Measurements from ENCODE around the gene MSI2. TPM values are rescaled to one million over a fixed set of nuclear protein-coding genes. Genes with fewer than 3 reads are reported as not detected.

The MSI2 gene
- total and polyA plus RNA-seq, 2 experiments from 2014 or later = 4.3 to 17.9 TPM

- in situ Hi-C loops (cut with MboI) = no loop called here
These were observed 53.2 kb downstream of the MSI2 start for GRCh38 chr17:57309479-57309878.

GRCh38 chr17:57311281-57312216 lies 55.2 kb downstream of the MSI2 start:
- no peaks in the 10 kb centered on the region for H3K9me3 ChIP-seq (ENCODE audit: low read depth)
- in situ Hi-C loops (cut with MboI) = no loop called here
- no peaks in the 10 kb centered on the region for H3K9me2 ChIP-seq (ENCODE audit: insufficient read depth)
- no peaks in the 10 kb centered on the region for H3K36me3 ChIP-seq (ENCODE audit: low read depth)
- H2AFZ ChIP-seq = no peak overlapping the region
- no peaks in the 10 kb centered on the region for H3K27me3 ChIP-seq (replicated peaks; ENCODE audit: insufficient read depth)
- no peak for DNase-seq
- no peaks in the 10 kb centered on the region for H4K20me1 ChIP-seq (ENCODE audit: insufficient read depth)
- no peak overlapping the region for H3K9ac ChIP-seq
- H3K27ac ChIP-seq = no peak overlapping the region
- WGBS, 2 experiments (ENCODE audit: low coverage in 1 of 2, low lambda C conversion rate in 2 of 2, missing lambda C conversion rate in 2 of 2) = 89 to 91% methylated on average over 10 of the region's 10 CpGs
- H3K4me3 ChIP-seq = no peak overlapping the region
- H3K4me1 ChIP-seq (ENCODE audit: insufficient read depth) = no peaks in the 10 kb centered on the region
- TF ChIP-seq EZH2 (IDR thresholded peaks at IDR 0.05; ENCODE audit: insufficient read depth, poor library complexity, severe bottlenecking) (no peak), EZH2phosphoT487 (IDR thresholded peaks at IDR 0.05; ENCODE audit: insufficient read depth, low read depth) (no peak)
- H3F3A ChIP-seq (ENCODE audit: insufficient read depth) = no peaks in the 10 kb centered on the region
- H3K79me2 ChIP-seq (ENCODE audit: insufficient read depth) = no peaks in the 10 kb centered on the region
- no peak overlapping the region for H3K4me2 ChIP-seq (ENCODE audit: unreplicated experiment)

More at GRCh38 chr17:57309479-57309878, 53.2 kb downstream of the MSI2 start:
- Histone ChIP-seq H2AFZ (no peak overlapping the region), H3K79me2 (ENCODE audit: insufficient read depth) (no peaks in the 10 kb centered on the region), H3F3A (ENCODE audit: insufficient read depth) (no peaks in the 10 kb centered on the region), H3K36me3 (ENCODE audit: low read depth) (no peaks in the 10 kb centered on the region), H3K27me3 (replicated peaks; ENCODE audit: insufficient read depth) (no peaks in the 10 kb centered on the region), H3K27ac (no peak overlapping the region), H3K4me1 (ENCODE audit: insufficient read depth) (no peaks in the 10 kb centered on the region), H4K20me1 (ENCODE audit: insufficient read depth) (no peaks in the 10 kb centered on the region), H3K4me2 (ENCODE audit: unreplicated experiment) (no peak overlapping the region), H3K9me3 (ENCODE audit: low read depth) (no peaks in the 10 kb centered on the region), H3K9me2 (ENCODE audit: insufficient read depth) (no peaks in the 10 kb centered on the region), H3K9ac (no peak overlapping the region), H3K4me3 (no peak overlapping the region)
- WGBS, 2 experiments (ENCODE audit: low coverage in 1 of 2, low lambda C conversion rate in 2 of 2, missing lambda C conversion rate in 2 of 2) = 80 to 81% methylated on average over 7 of the region's 7 CpGs
- DNase-seq = no peak
- no peak for TF ChIP-seq EZH2phosphoT487 (IDR thresholded peaks at IDR 0.05; ENCODE audit: insufficient read depth, low read depth)
- TF ChIP-seq EZH2 (IDR thresholded peaks at IDR 0.05; ENCODE audit: insufficient read depth, poor library complexity, severe bottlenecking) = no peak

DNA sequence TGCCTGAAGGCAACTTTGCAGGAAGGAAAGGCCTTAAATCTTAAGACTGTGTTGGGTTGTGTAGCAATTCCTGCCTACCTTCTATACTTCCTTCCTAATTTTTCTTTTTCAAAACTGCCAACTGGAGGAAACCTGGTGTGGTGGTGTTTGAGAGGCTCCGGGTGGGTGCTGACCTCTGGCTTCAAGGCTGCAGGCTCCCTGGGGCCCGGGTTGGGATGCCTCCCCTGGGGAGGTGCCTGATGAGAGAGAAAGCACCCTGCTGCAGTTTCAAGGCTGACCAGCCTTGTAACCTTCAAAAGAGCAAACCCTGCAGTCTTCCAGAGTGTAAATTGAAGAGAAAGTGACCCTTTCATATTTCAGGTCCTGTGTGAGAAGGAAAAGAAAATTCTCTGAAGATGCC lies 55.9 kb downstream of the MSI2 start:
- H3K4me2 ChIP-seq (ENCODE audit: unreplicated experiment) = no peak overlapping the region
- H2AFZ ChIP-seq = no peak overlapping the region
- H3K4me3 ChIP-seq = no peak overlapping the region
- H3K27ac ChIP-seq = no peak overlapping the region
- H3F3A ChIP-seq (ENCODE audit: insufficient read depth) = no peaks in the 10 kb centered on the region
- no peaks in the 10 kb centered on the region for H3K79me2 ChIP-seq (ENCODE audit: insufficient read depth)
- H3K36me3 ChIP-seq (ENCODE audit: low read depth) = no peaks in the 10 kb centered on the region
- no peaks in the 10 kb centered on the region for H3K4me1 ChIP-seq (ENCODE audit: insufficient read depth)
- no peak for DNase-seq
- TF ChIP-seq EZH2 (IDR thresholded peaks at IDR 0.05; ENCODE audit: insufficient read depth, poor library complexity, severe bottlenecking) = no peak
- no peak for TF ChIP-seq EZH2phosphoT487 (IDR thresholded peaks at IDR 0.05; ENCODE audit: insufficient read depth, low read depth)
- 41 to 42% methylated on average over 2 of the region's 2 CpGs for WGBS, 2 experiments (ENCODE audit: low coverage in 1 of 2, low lambda C conversion rate in 2 of 2, missing lambda C conversion rate in 2 of 2)
- H4K20me1 ChIP-seq (ENCODE audit: insufficient read depth) = no peaks in the 10 kb centered on the region
- H3K9me2 ChIP-seq (ENCODE audit: insufficient read depth) = no peaks in the 10 kb centered on the region
- in situ Hi-C loops (cut with MboI) = no loop called here
- H3K9ac ChIP-seq = no peak overlapping the region
- no peaks in the 10 kb centered on the region for H3K27me3 ChIP-seq (replicated peaks; ENCODE audit: insufficient read depth)
- no peaks in the 10 kb centered on the region for H3K9me3 ChIP-seq (ENCODE audit: low read depth)

DNA sequence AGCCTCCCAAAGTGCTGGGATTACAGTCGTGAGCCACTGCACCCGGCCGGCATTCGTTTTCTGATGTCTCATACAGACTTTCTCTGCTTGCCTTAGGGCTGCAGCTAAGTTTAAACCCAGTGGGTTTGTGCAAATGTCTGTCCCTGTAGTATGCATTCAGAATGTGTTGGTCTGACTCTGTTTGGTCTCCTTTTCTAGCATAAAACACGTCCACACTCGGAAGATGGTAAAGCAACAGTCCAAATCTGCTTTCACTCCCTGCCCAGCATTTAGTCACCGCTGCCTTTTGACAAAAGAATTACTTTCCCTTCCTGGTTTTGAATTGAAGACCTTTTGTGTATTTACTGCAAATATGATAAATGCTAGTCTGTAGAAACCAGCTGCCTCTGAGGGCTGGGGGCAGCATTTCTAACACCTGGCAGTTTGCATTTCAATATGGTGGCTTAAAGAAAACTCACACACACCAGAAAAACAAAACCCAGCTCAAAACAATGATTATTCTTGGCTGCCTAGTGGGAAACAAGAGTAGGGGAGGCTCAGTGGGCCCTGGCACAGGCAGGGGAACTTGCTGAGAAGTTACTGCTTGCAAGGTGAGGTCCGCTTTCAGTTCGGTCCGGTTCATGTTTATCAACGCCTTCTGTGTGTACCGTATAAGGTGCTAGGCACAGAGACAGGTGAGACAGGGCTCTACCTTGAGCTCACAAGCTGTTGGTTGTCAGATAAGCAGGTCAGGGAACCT lies 56.9 kb downstream of the MSI2 start:
- Histone ChIP-seq H4K20me1 (ENCODE audit: insufficient read depth) (no peaks in the 10 kb centered on the region), H2AFZ (no peak overlapping the region), H3K27me3 (replicated peaks; ENCODE audit: insufficient read depth) (no peaks in the 10 kb centered on the region), H3F3A (ENCODE audit: insufficient read depth) (no peaks in the 10 kb centered on the region), H3K79me2 (ENCODE audit: insufficient read depth) (no peaks in the 10 kb centered on the region), H3K9me3 (ENCODE audit: low read depth) (no peaks in the 10 kb centered on the region), H3K36me3 (ENCODE audit: low read depth) (no peaks in the 10 kb centered on the region), H3K27ac (no peak overlapping the region), H3K4me1 (ENCODE audit: insufficient read depth) (no peaks in the 10 kb centered on the region), H3K9ac (no peak overlapping the region), H3K4me3 (no peak overlapping the region), H3K4me2 (ENCODE audit: unreplicated experiment) (no peak overlapping the region), H3K9me2 (ENCODE audit: insufficient read depth) (no peaks in the 10 kb centered on the region)
- in situ Hi-C loops (cut with MboI) = no loop called here
- 87 to 89% methylated on average over 12 of the region's 12 CpGs for WGBS, 2 experiments (ENCODE audit: low coverage in 1 of 2, low lambda C conversion rate in 2 of 2, missing lambda C conversion rate in 2 of 2)
- DNase-seq = no peak
- TF ChIP-seq EZH2 (IDR thresholded peaks at IDR 0.05; ENCODE audit: insufficient read depth, poor library complexity, severe bottlenecking) (no peak), EZH2phosphoT487 (IDR thresholded peaks at IDR 0.05; ENCODE audit: insufficient read depth, low read depth) (no peak)

Data from GM23248 (cell line).